ENCODE results near the gene SLC6A12. TPM values are rescaled to one million over a fixed set of nuclear protein-coding genes. Genes with fewer than 3 reads are reported as not detected.
A peak's percentile ranks its signal among the peaks of the same experiment; 100 is the strongest.

The SLC6A12 gene
- total RNA-seq, 1 donor from 2014 or later = 0.10 TPM

GRCh38 chr12:162467-163307, 51.3 kb downstream of the SLC6A12 start:
- DNase-seq = no peak

GRCh38 chr12:161823-162222, 52.1 kb downstream of the SLC6A12 start:
- DNase-seq = no peak

DNA sequence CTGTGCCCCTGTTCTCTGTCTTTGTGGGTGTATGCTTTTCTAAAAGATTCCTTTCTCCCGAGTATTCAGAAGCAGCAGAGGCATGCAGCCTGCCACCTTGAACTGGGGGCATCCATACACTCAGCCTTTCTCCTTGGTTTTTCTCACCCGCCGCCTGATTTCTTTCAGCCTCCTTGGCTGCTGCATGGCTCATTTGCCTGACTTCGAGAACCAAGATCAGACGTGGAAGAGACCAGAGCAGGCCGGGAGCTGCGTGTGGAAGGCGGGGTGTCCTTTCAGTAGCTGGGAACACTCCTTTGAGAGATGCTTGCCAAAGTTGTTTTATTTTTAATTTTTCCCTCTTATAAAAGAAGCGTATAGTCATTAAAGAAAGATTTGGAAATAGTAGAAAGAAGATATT, 53.1 kb downstream of the SLC6A12 start:
- no peak for DNase-seq

GRCh38 chr12:159156-159782, 54.7 kb downstream of the SLC6A12 start:
- DNase-seq = no peak

GRCh38 chr12:157644-158043, 56.3 kb downstream of the SLC6A12 start:
- DNase-seq = no peak

DNA sequence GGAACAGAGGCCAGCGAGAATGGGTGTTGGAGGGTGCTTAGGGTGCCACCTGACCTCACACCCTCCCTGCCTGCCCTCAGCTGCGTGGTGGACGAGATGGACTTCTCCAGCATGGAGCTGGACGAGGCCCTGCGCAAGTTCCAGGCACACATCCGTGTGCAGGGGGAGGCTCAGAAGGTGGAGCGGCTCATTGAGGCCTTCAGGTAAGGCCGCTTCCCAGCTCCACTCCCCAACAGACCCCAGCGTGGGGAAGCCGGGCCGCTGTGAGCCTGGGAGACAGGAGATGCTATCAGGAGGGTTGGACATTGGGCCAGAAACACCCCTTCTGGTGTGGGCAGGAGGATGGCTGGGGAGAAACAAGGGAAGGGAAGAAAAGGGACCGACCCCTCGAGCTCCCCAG, 57.0 kb downstream of the SLC6A12 start:
- DNase-seq = no peak

DNA sequence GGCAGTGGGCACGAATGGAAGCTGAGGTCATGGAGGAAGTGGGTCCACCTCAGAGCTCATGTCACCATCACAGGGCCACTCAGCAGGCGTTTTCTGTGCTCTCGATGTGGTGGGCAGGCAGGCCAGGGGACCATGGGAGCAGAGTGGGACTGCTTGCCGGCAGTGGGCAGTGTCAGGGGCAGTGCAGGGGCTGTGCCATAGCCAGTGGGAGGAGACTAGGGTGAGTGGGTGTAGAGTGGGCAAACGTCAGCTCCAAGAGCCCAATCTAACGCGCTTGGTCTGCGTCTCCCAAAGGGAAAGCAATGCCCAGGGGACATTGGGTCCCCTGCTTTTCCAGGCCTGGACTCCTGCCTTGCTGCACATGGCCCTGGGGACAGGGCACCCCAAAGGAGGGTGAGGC, 58.3 kb downstream of the SLC6A12 start:
- no peak for DNase-seq

DNA sequence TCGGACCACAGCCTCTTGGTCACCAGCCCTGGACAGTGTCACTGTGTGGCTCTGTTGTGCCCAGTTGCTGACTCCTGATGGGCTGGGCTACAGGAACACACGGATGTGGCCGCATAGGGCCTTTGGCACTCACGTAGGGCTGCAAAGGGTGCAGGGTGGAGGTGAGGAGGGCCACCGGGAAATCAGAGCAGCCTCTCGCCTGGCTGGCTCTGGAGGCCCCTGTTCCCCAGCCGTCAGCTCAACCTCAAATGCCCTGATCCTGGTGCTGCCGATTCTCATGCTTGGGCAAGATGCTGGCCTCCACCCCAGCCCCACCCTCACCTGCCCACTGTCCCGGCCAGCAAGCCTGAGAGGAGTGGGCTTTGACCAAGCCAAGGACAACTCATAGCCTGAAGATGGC, 59.0 kb downstream of the SLC6A12 start:
- no peak for DNase-seq

DNA sequence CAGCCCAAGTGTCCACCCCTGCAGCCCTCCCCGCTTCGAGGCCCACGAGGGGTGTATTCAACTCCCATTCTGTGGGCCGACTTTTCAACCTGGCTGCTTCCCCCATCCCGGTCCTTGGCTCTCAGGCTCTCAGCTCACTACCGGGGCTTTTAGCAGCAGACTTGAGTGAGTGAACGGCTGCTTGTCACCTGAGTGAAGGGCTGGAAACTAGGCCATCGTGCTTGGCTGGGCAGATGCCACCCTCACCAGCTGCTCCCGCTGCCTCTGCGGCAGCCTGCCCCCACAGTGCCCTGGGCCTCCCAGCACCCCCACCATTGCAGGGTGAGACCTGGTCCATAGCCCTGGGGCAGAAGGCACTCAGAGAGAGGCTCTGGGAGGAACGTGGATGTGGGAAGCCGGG, 59.9 kb downstream of the SLC6A12 start:
- no peak for DNase-seq

- no peak for DNase-seq
These were observed 60.7 kb downstream of the SLC6A12 start for GRCh38 chr12:153080-153746.

DNA sequence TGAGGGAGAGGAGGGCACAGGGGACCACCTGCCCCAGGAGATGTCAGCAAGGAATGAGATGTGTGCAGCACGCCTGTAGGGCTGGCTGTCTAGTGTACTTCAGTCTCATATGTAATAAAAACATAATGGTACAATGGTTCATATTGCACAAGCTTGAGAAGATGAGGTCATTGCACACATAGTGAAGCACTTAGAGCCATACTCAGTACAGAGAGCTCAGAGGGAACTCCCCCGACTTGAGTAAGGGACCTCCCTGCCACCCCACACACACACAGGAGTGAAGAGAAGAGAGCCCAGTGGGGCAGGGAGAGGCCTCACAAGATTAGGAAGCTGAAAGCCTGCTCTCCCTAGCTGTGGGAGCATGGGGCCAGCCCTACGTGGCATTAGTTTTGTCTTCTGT, 61.5 kb downstream of the SLC6A12 start:
- DNase-seq = peak; percentile 13

- no peak for DNase-seq
These were observed 62.4 kb downstream of the SLC6A12 start for GRCh38 chr12:151579-151978.

DNA sequence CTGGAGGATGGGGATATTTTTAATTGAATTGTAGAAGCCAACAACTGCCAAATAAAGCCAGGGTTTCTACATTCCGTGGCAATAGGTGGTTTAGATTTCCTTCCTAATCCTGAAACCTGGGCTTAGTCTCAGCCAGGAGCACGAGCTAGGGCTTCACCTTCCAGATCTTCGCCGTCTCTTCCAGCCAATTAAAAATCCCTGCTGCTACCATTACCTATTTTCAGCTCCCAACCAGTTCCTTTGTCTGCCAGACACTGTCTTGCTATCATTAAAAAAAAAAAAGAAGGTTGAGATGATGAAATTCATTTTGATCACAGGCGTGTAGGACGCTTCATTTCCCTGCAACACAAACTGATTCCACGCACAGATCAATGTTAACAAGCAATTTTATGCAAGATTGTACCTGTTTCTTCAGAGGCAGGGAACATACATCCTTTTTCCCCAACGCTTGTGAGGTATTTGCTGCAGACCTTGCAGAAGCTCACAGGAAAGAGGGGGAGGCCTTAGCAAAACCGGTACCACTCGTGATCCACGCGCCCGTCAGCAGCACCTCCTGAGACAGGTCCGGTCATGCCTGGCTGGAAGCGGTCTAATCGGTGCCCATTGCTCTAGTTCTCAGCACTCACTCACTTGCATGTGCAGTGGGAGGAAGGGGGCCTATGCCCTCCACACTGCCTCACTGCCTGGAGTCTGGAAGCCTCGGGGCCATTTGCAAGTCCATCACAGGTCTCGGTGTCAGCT, 65.1 kb downstream of the SLC6A12 start:
- no peak for DNase-seq

DNA sequence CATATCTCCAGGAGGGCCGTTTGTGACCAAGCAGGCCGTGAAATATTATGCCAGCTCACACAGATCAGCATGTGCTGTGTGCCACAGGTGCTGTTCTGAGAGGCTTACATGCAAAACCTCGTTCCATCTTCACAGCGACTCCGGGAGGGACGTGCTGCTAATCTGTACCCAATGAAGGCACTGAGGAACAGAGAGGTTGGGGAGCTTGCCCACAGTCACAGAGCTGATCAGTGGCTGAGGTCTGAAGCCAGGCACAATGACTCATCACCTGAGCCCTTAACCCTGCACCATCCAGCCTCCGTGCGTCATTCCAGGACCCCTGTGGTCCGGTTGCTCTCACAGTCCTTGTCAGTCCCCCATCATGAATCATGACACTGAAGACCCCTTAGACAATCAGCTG, 66.7 kb downstream of the SLC6A12 start:
- no peak for DNase-seq

- no peak for DNase-seq
These were observed 68.5 kb downstream of the SLC6A12 start for GRCh38 chr12:145369-145960.

DNA sequence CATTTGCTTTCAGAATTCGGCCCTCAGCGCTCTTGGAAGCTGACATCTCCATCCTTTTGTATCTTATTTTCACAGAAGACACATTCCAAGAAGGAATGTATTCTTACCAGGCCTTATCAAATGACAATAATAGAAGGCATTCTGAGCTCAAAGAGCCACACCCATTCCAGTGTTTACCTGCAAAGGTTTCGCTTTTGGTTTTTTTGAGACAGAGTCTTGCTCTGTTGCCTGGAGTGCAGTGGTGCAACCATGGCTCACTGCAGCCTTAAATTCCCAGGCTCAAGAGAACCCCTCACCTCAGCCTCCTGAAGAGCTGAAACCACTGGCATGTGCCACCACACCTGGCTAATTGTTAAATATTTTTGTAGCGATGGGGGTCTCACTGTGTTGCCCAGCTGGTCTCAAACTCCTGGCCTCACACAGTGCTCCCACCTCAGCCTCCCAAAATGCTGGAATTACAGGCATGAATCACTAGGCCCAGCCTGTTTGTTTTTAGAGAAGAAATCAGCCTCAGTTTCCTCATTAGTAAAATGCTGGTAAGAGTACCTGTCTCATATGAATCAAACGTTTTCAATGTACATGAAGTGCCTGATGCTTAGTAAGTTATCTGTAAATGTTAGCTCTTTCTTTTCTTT, 69.2 kb downstream of the SLC6A12 start:
- DNase-seq = no peak

- DNase-seq = no peak
These were observed 69.8 kb downstream of the SLC6A12 start for GRCh38 chr12:143964-144649.

GRCh38 chr12:140162-140561, 73.8 kb downstream of the SLC6A12 start:
- DNase-seq = no peak
